Left renal pelvis (tissue), 4 donors: Measurements from ENCODE around the gene GATA2. TPM values are rescaled to one million over a fixed set of nuclear protein-coding genes. Genes with fewer than 3 reads are reported as not detected.

Experiments
- DNase-seq, 4 donors: peaks; one replicate each; pipeline ENCODE4 v3.0.0-alpha.2; 2013; ENCODE audit warnings: low read depth in 4 of 4, low spot score in 3 of 4
- polyA plus RNA-seq, 4 donors: library from polyadenylated mRNA; unstranded; fragments of 120-200 nt; gene quantifications; one replicate each; pipeline ENCODE4 v1.2.1, GENCODE V29; 2013; ENCODE audit not compliant: insufficient read length in 4 of 4

The GATA2 gene
- polyA plus RNA-seq, 4 donors: 3.3 to 58.4 (median 42.6) TPM

- DNase-seq: no peak
Observed at GRCh38 chr3:128461731-128462130, 31.3 kb downstream of the GATA2 start.

- no peak for DNase-seq
Observed at GRCh38 chr3:128459461-128459820, 33.6 kb downstream of the GATA2 start.

GRCh38 chr3:128458746-128459460, 34.1 kb downstream of the GATA2 start:
- DNase-seq: no peak

GRCh38 chr3:128457937-128458336, 35.1 kb downstream of the GATA2 start:
- DNase-seq: no peak

- DNase-seq: peak in 1 of 4 donors; percentile 8
Observed at GRCh38 chr3:128456776-128457715, 36.0 kb downstream of the GATA2 start.

- no peak for DNase-seq
Observed at GRCh38 chr3:128455786-128456748, 36.9 kb downstream of the GATA2 start.

- no peak for DNase-seq
Observed at GRCh38 chr3:128455116-128455515, 37.9 kb downstream of the GATA2 start.

- no peak for DNase-seq
Observed at GRCh38 chr3:128454310-128454618, 38.7 kb downstream of the GATA2 start.

- no peak for DNase-seq
Observed at GRCh38 chr3:128453501-128454309, 39.3 kb downstream of the GATA2 start.

- DNase-seq: no peak
Observed at GRCh38 chr3:128452678-128453275, 40.2 kb downstream of the GATA2 start.

GRCh38 chr3:128452120-128452519, 40.9 kb downstream of the GATA2 start:
- no peak for DNase-seq

- no peak for DNase-seq
Observed at GRCh38 chr3:128449111-128449638, 43.8 kb downstream of the GATA2 start.

- no peak for DNase-seq
Observed at GRCh38 chr3:128448491-128448890, 44.5 kb downstream of the GATA2 start.

- no peak for DNase-seq
Observed at GRCh38 chr3:128447561-128448013, 45.4 kb downstream of the GATA2 start.

GRCh38 chr3:128446821-128447220, 46.2 kb downstream of the GATA2 start:
- no peak for DNase-seq

- no peak for DNase-seq
Observed at GRCh38 chr3:128445357-128445756, 47.6 kb downstream of the GATA2 start.

GRCh38 chr3:128443771-128444170, 49.2 kb downstream of the GATA2 start:
- DNase-seq: no peak

- no peak for DNase-seq
Observed at GRCh38 chr3:128442949-128443348, 50.1 kb downstream of the GATA2 start.

- DNase-seq: no peak
Observed at GRCh38 chr3:128442070-128442469, 50.9 kb downstream of the GATA2 start.
